Measurements from ENCODE around the gene WIZ.

WIZ gene

GRCh38 chr19:15466851-15467733 is 17.3 kb upstream of the WIZ start:
- DNase-seq, result no peak

GRCh38 chr19:15464394-15465385 is 14.9 kb upstream of the WIZ start, which contains the start of gene RASAL3:
Gene RASAL3 (minus strand): TSS chr19:15464544. CDS start chr19:15464358, 186 bp downstream.
- no peak for DNase-seq

DNA sequence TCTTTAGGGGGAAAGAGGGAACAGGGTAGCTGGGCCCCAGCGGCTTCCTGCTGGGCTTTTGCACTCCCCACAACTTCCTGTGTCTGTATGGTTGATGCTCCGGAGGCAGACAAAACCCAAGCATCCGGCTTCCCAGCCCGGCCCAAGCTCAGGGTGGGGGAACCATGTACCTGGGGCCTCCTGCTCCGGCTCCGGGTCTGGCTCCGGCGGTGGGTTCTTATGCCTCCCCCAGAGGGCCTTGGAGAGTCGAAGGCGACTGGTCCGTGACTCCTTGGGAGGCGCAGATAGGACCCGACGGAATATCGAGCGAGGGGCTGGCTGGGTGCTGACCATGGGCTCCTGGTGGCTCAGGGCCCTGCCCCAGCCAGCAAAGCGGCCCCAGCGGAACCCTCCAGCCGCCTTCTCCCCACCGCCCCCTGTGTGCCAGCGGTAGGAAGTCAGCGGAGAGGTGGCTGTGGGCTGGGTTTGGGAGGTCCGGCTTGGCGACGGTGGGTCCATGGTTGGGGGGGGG is 14.2 kb upstream of the WIZ start:
- no peak for DNase-seq

DNA sequence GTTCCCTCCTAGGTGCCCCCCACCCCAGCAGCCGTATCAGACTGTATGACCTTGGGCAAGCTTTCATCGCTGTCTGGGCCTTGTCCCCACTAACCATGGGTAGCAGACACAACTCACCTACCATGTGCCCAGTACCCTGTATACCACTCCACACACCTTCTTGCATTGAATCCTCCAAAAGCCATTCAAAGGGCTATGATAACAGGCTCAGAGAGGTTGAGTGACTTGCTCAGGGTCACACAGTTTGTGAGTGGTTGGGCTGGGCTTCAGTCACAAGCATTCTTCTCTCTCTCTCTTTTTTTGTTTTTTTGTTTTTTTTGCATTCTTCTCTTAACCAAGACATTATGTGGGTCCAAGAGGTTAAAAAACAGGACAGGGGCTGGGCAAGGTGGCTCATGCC is 11.9 kb upstream of the WIZ start:
- DNase-seq, result no peak

GRCh38 chr19:15457701-15458484 is 8.1 kb upstream of the WIZ start:
- DNase-seq, result no peak

- no peak for DNase-seq
These were observed 7.3 kb upstream of the WIZ start for GRCh38 chr19:15456871-15457700.

DNA sequence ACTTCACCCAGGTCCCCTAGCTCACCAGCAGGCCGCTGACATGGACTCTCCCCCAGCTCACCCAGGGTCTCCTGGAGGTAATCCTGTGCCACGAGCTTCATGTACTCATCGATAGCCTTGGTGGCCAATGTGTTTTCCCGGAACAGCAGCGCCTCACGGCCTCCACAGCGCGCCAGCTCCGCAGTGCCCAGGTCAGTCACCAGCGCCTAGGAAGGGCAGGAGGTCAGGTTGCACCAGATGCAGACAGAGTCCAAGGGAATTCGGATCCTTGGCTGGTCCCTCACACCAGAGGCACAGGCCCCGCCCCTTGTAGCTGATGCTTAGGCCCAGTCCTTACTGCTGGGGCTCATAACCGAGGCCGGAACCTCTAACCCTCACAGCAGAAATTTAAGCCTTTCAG is 6.7 kb upstream of the WIZ start:
- DNase-seq, result no peak

DNA sequence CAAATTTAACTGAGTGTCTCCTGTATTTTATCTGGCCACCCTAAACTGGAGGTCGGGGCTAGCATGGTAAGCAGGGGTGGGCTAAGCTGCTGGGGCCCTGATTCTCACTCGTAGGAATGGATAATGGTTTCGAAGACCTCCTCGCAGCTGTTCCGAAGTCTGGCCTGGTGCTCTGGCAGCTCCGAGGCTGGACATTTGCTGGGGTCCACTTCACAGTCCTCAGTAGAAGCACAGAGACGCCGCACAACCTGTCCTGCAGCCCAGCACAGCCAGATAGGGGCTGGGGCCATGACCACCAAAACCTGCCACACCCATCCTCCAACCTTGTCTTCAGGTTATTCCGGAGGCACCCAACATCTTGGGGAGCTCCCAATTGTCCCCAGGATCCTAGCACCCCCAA is 6.2 kb upstream of the WIZ start:
- DNase-seq, result no peak

GRCh38 chr19:15453906-15454860 is 4.4 kb upstream of the WIZ start:
- DNase-seq, result no peak

DNA sequence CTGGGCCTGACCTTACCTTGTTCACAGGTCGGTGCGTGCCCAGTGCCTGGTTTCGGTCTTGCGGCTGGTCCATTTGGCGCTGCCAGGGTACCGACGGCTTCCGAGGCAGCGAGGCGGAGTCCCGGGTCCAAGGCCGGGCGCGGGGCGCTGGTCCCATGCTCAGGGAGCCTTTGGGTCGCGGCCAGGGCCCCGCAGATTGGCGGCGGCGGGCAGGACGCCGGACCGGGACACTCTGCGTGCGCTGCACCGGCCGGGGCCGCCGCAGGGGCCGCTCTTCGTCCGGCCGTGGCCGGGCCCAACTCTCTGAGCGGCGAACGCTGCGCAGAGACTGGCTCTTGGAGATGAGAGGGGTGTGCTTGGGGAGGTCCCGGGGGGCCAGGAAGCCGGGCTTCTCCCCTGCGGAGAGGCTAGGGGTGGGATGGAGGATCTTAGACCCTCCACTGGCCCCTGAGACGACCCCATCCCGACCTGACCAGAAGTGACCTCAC is 3.4 kb upstream of the WIZ start:
- DNase-seq, result no peak

DNA sequence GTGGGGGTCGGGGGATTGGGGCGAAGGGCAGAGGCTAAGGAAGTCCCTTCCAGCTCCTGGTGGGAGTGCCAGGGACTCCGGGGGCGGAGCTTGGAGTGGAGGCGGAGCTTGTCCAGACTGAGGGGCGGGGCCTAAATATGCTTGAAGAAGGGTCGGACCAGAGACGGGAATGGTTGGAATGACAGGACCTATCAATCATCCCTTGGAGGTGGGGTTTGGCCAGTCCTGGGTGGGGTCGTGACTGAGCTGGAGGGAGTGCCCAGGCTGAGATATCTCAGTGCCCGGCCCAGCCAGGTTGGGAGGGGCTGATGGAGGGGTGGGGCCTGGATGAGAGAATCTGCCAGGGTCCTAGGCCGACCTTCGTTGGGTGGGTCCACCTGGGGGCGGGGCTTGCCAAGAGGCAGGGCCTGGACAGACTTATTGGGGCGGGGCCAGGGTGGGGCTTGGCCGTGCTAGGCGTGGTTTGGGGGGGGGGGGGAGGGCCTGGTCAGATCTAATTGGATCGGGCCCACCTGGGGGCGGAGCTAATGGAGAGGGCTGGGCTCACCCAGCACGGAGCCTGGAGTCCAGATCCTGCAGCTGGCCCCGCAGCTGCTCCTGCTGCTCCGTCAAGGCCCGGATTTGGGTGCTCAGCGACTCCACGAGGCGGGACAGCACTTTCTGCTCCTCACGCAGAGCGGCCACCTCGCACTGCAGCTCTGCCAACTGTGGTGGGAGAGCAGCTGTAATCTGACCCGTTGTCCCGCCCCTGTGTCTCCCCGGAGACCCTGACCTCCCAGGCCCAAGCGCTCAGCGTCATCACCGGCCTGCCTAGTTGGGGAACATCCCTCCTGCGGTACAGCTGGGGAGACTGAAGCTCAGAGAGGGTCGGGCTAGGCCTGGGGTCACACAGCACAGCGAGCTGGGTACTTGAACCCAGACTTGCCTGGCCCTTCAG is 2.6 kb upstream of the WIZ start:
- peak; percentile 80 for DNase-seq

DNA sequence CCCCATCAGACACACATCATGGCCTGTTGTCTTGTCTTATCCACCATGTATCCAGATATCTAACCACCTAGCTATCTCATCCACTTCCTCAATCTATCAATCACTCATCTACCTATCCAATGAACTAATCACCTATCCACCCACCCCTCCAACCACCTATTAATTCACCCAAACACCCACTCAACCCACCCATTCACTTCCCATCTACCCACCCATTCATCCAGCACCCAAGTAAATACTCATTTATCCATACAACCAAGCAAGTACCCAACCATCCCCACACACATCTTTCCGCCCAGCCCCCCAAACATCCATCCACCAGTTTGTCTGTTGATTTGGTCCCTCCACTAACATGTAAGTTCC is 753 bp upstream of the WIZ start:
- DNase-seq, result no peak

GRCh38 chr19:15448778-15449619 is 757 bp downstream of the WIZ start:
- no peak for DNase-seq

DNA sequence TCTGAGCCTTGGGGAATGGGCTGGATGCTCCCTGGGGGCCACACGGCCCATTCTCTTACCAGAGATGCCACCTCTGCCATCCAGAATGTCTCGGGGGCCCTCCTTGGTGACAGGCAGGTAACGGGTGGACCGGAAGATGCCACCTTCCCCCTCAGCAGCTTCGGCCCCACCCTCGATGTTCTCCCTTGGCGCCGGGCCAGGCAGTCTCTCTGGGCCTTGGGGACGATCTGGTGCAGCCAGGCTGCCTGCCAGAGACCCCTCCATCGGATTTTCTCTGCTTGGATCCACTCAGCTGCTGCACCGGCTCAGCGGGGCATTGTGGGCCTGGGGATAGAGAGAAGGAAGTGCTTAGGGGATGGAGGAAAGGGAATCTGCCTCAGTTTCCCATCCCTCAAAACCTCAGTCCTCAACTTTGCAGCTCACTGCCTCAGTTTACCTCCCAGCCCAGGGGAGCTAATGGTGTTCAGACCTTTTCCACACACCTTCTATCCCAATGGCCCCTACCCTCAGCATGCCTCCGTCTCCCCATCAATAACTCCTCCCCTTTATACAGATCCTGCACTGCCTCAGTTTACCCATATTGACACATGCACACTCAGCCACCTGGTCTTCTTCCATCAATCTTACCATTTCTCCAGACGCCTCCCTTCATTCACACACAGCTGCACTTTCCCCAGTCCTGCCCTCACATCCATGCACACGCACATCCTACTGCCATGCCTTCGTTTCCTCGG is 1.5 kb downstream of the WIZ start:
- no peak for DNase-seq

DNA sequence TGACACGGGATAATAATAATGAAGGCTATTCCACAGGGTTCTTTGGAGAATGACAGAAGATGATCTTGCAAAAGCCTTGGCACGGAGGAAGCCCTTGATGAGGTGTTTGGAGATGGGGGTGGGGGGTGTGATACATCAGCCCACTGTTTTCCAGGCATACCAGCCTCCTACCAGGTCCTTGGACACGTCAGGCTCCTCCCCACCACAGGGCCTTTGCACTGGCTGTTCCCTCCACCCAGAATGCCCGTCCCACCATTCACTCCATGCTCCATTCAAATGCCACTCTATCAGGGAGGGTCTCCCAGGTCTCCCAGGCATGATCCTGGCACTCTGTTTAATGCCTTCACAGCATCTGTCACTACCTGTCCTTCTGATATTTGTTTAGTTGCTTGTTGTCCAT is 2.7 kb downstream of the WIZ start:
- no peak for DNase-seq

- no peak for DNase-seq
These were observed 3.9 kb downstream of the WIZ start for GRCh38 chr19:15445807-15446376.

GRCh38 chr19:15445227-15445605 is 4.5 kb downstream of the WIZ start:
- DNase-seq, result no peak
